Measurements from ENCODE around the gene PRAMEF33. TPM values are rescaled to one million over a fixed set of nuclear protein-coding genes. Genes with fewer than 3 reads are reported as not detected.
A peak's percentile ranks its signal among the peaks of the same experiment; 100 is the strongest.
"Not testable (repeated sequence)": the region's sequence is repeated elsewhere in the genome, so short reads cannot be mapped to it uniquely, and the experiment has no call there.

Gene PRAMEF33, protein sequence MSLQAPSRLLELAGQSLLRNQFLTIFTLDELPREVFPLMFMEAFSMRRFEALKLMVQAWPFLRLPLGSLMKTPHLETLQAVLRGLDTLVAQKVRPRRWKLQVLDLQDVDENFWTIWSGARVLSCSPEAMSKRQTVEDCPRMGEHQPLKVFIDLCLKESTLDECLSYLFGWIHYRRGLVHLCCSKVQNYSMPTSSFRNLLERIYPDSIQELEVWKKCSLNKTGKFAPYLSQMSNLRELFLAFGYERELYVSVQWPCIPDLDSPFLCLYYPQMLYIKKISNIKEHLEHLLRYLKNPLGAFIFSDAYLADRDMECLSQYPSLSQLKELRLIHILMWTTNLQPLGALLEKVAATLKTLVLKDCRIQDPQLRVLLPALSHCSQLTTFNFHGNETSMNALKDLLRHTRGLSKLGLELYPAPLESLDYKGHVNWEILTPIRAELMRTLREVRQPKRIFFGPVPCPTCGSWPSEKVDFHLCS
- total RNA-seq, result not detected

DNA sequence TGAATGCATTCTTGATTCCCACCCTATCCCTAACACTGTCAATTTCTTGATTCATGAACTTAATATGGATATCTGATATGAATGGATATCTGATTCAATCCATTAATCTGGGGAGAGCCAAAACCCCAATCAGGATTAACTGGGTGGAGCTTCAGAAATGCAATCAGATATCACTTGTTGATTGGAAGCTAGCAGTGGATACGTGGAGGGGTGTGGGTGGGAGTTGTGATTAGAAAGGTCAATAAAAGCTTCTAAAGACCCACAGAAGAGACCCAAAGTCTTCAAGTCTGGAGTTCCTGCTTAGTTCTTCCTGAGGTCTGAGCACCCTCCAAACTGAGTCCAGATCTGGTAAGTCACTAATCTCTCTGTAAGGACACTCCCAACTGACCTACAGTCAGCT lies at the start of gene PRAMEF33:
PRAMEF33 (plus strand) TSS at position 301 of the 400 bp plus-strand sequence. CDS start 2,416 bp downstream, outside the sequence.
- H3K4me1 ChIP-seq; H3K27me3 ChIP-seq; DNase-seq (ENCODE audit: extremely low spot score in 2 of 2); H3K36me3 ChIP-seq; H3K27ac ChIP-seq; H3K9me3 ChIP-seq; H3K4me3 ChIP-seq; intact Hi-C loops (cut with DNase I): not testable (repeated sequence)

DNA sequence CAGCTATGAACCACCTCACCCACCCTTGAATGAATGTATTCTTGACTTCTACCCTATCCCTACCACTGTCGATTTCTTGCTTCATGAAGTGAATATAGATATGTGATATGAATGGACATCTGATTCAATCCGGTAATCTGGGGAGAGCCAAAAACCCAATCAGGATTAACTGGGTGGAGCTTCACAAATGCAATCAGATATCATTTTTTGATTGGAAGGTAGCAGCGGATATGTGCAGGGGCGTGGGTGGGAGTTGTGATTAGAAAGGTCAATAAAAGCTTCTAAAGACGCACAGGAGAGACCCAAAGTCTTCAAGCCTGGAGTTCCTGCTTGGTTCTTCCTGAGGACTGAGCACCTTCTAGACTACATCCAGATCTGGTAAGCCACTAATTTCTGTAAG lies 49.4 kb upstream of the PRAMEF33 start, which contains the start of gene PRAMEF5:
PRAMEF5 (plus strand) TSS at position 301 of the 400 bp plus-strand sequence. CDS start 5,071 bp downstream, outside the sequence.
- DNase-seq (ENCODE audit: extremely low spot score in 2 of 2); H3K36me3 ChIP-seq; H3K27ac ChIP-seq; H3K27me3 ChIP-seq; intact Hi-C loops (cut with DNase I); H3K9me3 ChIP-seq; H3K4me3 ChIP-seq; H3K4me1 ChIP-seq: not testable (repeated sequence)

DNA sequence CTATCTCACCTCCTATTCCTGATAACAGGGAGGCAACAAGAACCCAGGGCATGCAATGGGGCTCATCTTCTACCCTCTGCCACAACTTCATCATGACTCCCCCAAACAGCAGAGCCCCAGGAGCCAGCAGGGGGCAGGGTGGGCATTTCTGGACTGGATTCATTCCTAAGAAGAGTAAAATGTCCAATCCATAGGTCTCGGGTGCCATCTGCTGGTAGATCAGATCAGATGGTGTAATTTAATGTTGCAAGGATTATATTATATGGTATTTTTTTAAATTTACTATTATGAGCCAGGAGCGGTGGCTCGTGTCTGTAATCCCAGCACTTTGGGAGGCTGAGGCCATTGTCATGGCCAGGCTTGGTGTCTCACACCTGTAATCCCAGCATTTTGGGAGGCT lies 38.2 kb upstream of the PRAMEF33 start:
- H3K36me3 ChIP-seq; DNase-seq (ENCODE audit: extremely low spot score in 2 of 2); H3K4me3 ChIP-seq; H3K27me3 ChIP-seq; H3K9me3 ChIP-seq; H3K27ac ChIP-seq; H3K4me1 ChIP-seq; intact Hi-C loops (cut with DNase I): not testable (repeated sequence)

DNA sequence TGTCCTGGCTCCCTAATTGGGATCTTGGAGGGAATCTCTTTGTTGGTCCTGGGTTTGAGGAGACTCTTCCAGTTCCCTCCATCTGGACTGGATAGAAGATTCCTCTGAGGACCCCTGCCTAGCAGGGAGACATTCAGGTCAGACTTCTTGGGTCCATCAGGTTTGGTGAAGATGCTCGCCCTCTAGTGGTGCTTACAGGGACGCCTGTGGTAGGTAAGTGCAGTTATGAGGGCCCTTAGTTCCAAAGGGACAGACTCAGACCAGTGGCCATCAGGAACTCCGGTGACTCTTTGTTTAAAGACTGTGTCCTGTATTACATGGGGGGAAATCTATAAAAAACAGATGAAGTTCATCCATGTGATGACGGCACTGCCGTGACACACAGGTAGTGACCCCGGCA lies 26.3 kb upstream of the PRAMEF33 start:
- H3K9me3 ChIP-seq; intact Hi-C loops (cut with DNase I): not testable (repeated sequence)

DNA sequence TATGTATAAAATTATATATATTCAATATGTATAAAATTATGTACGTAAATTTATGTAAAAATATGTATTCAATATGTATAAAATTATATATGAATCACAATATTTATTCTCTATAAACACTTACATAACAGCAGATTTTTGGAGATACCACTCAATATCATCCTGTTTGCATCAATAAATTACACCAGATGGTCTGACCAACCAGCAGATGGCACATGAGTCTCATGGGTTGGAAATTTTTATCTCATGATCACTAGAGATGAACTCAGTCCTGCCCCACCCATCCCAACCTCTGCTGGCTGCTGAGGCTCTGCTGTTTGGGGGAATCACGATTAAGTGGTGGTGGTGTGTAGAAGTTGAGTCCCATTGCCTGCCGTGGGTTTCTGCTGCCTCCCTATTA lies 23.7 kb upstream of the PRAMEF33 start:
- DNase-seq (ENCODE audit: extremely low spot score in 2 of 2); H3K4me3 ChIP-seq; H3K9me3 ChIP-seq; H3K27ac ChIP-seq; intact Hi-C loops (cut with DNase I); H3K4me1 ChIP-seq; H3K27me3 ChIP-seq; H3K36me3 ChIP-seq: not testable (repeated sequence)

More for the DNA sequence above, 26.3 kb upstream of the PRAMEF33 start:
- H3K27ac ChIP-seq; H3K36me3 ChIP-seq; H3K27me3 ChIP-seq; H3K4me1 ChIP-seq; H3K4me3 ChIP-seq; DNase-seq (ENCODE audit: extremely low spot score in 2 of 2): not testable (repeated sequence)

DNA sequence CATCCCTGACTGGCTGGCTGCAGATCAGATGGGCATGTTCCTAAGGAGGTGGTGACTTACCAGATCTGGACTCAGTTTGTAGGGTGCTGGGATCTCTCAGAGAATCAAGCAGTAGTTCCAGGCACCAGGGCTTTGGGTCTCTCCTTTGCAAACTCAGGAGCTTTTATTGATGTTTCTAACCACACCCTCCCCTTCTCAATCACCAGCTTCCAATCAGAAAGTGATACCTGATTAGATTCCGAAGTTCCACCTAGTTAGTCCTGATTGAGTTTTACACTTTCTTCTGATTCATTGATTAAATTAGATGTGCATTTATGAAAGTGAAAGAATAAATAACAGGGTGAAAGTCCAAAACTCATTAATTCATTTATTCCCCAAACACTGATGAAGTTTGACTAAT lies 18.3 kb upstream of the PRAMEF33 start, which contains the start of gene PRAMEF8:
PRAMEF8 (minus strand) TSS at position 101 of the 400 bp plus-strand sequence. CDS start 1,046 bp downstream, outside the sequence.
- H3K9me3 ChIP-seq; H3K36me3 ChIP-seq; H3K4me3 ChIP-seq; H3K27ac ChIP-seq; H3K4me1 ChIP-seq; H3K27me3 ChIP-seq; DNase-seq (ENCODE audit: extremely low spot score in 2 of 2); intact Hi-C loops (cut with DNase I): not testable (repeated sequence)

DNA sequence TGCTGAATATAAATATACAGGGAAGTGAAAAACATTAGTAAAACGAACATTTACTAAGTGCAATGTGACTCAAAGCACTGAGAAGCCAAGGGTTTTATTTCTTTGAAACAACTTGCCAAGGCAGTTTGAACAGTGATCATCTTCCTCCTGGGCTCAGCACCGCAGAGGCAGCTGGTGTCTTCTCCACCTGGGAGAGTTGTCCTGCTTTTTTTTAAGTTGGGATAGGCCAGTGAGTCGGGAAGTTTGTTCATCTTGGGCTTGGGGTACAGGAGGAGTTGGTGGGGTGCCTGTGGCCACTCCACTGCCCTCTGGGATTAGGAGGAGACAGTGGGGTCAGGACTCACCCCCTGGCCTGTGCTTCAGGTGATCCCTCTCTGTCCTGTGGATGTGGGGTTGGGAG lies 14.3 kb upstream of the PRAMEF33 start:
- H3K27me3 ChIP-seq; H3K4me1 ChIP-seq; H3K27ac ChIP-seq; intact Hi-C loops (cut with DNase I); H3K36me3 ChIP-seq; H3K9me3 ChIP-seq; H3K4me3 ChIP-seq: not testable (repeated sequence)
- DNase-seq (ENCODE audit: extremely low spot score in 2 of 2), result peak in 1 of 2 donors; percentile 64

DNA sequence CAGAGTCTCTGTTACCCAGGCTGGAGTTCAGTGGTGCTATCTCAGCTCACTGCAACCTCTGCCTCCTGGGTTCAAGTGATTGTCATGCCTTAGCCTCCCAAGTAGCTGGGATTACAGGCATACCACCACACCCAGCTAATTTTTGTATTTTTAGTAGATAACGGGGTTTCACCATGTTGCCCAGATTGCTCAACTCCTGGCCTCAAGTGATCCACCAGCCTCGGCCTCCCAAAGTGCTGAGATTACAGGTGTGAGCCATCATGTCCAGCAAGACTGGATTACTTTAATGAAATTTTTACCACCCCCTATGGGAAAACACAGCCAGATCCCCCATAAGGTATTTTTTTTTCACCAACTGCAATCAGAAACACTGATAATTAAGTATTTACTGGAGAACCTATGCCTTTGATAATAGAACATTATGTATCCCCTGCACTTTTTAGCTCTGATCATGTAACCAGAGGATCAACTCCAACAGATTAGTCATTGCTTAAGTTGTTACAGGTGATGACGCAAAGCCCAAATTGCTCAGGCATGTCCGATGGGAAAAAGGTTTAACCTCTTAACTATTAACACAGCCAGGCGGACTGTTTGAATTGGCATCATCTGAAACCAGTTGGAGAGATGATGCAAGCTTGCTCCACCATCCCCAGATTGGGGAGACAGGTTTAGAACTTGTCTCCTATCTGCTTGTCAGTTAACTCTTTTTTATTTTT lies 6.0 kb upstream of the PRAMEF33 start:
- DNase-seq (ENCODE audit: extremely low spot score in 2 of 2); H3K4me1 ChIP-seq; H3K9me3 ChIP-seq; H3K4me3 ChIP-seq; H3K27ac ChIP-seq; H3K36me3 ChIP-seq; H3K27me3 ChIP-seq; intact Hi-C loops (cut with DNase I): not testable (repeated sequence)

DNA sequence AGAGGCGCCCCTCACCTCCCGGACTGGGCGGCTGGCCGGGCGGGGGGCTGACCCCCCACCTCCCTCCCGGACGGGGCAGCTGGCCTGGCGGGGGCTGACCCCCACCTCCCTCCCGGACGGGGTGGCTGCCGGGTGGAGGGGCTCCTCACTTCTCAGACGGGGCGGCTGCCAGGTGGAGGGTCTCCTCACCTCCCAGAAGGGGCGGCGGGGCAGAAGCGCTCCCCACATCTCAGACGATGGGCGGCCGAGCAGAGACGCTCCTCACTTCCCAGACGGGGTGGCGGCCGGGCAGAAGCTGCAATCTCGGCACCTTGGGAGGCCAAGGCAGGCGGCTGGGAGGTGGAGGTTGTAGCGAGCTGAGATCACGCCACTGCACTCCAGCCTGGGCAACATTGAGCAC lies 4.6 kb upstream of the PRAMEF33 start:
- intact Hi-C loops (cut with DNase I); H3K4me1 ChIP-seq; H3K27ac ChIP-seq; H3K27me3 ChIP-seq; H3K36me3 ChIP-seq; DNase-seq (ENCODE audit: extremely low spot score in 2 of 2); H3K9me3 ChIP-seq; H3K4me3 ChIP-seq: not testable (repeated sequence)

DNA sequence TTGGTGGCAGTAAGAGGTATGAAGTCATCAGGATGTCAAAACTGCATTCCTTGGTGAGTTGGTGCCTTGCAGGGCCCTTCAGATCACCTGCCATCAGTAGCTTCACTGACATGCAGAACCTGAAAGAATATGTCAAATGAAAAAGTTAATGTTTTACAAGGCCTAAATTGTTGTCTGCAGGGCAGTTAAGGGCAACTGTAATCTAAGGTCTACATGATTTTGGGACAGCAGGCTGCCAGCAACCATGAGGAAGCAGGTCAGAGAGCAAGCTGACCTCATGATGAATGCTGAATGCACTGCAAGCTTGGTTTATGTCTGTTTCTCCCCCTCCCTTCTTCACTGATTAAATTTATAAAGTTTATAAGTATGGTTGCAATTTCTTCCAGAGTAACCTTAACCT lies 1.1 kb upstream of the PRAMEF33 start:
- DNase-seq (ENCODE audit: extremely low spot score in 2 of 2); H3K27ac ChIP-seq; H3K36me3 ChIP-seq; H3K4me3 ChIP-seq; H3K9me3 ChIP-seq; H3K4me1 ChIP-seq; intact Hi-C loops (cut with DNase I); H3K27me3 ChIP-seq: not testable (repeated sequence)

DNA sequence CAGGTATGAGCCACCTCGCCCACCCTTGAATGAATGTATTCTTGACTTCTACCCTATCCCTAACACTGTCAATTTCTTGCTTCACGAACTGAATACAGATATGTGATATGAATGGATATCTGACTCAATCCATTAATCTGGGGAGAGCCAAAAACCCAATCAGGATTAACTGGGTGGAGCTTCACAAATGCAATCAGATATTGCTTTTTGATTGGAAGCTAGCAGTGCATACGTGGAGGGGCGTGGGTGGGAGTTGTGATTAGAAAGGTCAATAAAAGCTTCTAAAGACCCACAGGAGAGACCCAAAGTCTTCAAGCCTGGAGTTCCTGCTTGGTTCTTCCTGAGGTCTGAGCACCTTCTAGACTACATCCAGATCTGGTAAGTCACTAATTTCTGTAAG lies 11.9 kb downstream of the PRAMEF33 start, which contains the start of gene PRAMEF15:
PRAMEF15 (plus strand) TSS at position 301 of the 400 bp plus-strand sequence. CDS start 2,827 bp downstream, outside the sequence.
- H3K4me1 ChIP-seq; H3K9me3 ChIP-seq; H3K4me3 ChIP-seq; H3K27me3 ChIP-seq; H3K27ac ChIP-seq; H3K36me3 ChIP-seq; intact Hi-C loops (cut with DNase I); DNase-seq (ENCODE audit: extremely low spot score in 2 of 2): not testable (repeated sequence)

DNA sequence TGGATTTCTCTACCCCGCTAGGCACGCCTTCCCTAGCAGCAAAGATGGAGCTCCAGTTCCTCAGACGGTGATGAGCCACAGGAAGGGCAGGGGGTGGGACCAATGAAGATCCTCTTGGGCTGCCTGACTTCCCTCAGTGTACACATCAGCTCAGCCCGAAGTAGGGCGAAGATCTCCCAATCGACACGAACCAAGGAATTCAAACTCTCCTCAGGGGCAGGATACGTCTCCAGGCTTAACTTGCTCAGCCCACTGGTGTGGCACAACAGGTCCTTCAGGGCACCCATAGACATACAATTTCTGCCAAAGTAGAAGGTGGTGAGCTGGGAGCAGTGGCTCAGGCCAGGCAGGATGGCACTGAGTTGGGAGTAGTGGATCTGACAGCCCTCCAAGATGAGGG lies 39.2 kb downstream of the PRAMEF33 start:
- intact Hi-C loops (cut with DNase I); DNase-seq (ENCODE audit: extremely low spot score in 2 of 2); H3K36me3 ChIP-seq; H3K27me3 ChIP-seq; H3K9me3 ChIP-seq; H3K27ac ChIP-seq; H3K4me1 ChIP-seq; H3K4me3 ChIP-seq: not testable (repeated sequence)

DNA sequence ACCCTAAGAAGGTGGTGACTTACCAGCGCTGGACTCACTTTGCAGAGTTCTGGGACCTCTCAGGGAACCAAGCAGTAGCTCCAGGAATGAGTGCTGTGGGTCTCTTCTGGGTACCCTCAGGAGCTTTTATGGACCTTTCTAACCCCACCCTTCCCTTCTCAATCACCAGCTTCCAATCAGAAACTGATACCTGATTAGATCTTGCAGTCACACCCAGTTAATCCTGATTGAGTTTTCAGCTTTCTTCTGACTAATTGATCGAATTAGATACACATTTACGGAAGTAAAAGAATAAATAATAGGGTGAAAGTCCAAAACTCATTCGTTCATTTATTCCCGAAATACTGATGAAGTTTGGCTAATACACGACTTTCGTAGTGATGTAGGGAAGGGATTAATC lies 43.7 kb downstream of the PRAMEF33 start, which contains the start of gene PRAMEF14:
PRAMEF14 (minus strand) TSS at position 101 of the 400 bp plus-strand sequence. CDS start 1,820 bp downstream, outside the sequence.
- H3K36me3 ChIP-seq; H3K9me3 ChIP-seq; DNase-seq (ENCODE audit: extremely low spot score in 2 of 2); H3K4me1 ChIP-seq; H3K27me3 ChIP-seq; H3K4me3 ChIP-seq; intact Hi-C loops (cut with DNase I); H3K27ac ChIP-seq: not testable (repeated sequence)

All from vagina (tissue), 2 donors.